ENCODE data around the gene CTSO.
A peak's percentile ranks its signal among the peaks of the same experiment; 100 is the strongest.

CTSO gene

DNA sequence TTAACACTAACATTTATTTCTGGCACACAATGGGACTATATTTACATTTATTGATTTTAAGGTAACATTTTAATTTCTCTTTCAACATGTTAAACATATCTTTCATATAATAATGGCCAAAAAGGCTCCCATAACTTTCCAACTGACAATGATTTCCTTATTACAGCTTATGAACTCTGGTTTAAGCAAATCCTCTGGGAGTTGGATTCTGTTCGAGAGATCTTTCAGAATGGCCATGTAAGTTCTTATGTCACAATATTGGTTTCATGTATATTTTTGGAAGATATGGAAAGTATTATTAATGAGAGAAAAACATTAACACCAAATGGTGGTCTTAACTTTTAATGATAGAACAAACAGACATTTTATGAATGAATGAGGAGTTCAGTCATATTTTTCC lies 46.1 kb downstream of the CTSO start:
- TF ChIP-seq, protein P1, sequence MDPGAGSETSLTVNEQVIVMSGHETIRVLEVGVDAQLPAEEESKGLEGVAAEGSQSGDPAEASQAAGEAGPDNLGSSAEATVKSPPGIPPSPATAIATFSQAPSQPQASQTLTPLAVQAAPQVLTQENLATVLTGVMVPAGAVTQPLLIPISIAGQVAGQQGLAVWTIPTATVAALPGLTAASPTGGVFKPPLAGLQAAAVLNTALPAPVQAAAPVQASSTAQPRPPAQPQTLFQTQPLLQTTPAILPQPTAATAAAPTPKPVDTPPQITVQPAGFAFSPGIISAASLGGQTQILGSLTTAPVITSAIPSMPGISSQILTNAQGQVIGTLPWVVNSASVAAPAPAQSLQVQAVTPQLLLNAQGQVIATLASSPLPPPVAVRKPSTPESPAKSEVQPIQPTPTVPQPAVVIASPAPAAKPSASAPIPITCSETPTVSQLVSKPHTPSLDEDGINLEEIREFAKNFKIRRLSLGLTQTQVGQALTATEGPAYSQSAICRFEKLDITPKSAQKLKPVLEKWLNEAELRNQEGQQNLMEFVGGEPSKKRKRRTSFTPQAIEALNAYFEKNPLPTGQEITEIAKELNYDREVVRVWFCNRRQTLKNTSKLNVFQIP (CRISPR knock-in tag; IDR thresholded peaks at IDR 0.05; ENCODE audit: borderline replicate concordance, low read depth): no peak
- TF ChIP-seq ZNF565 (CRISPR knock-in tag; conservative IDR thresholded peaks at IDR 0.05; ENCODE audit: low read depth): no peak
- TF ChIP-seq, protein P2, sequence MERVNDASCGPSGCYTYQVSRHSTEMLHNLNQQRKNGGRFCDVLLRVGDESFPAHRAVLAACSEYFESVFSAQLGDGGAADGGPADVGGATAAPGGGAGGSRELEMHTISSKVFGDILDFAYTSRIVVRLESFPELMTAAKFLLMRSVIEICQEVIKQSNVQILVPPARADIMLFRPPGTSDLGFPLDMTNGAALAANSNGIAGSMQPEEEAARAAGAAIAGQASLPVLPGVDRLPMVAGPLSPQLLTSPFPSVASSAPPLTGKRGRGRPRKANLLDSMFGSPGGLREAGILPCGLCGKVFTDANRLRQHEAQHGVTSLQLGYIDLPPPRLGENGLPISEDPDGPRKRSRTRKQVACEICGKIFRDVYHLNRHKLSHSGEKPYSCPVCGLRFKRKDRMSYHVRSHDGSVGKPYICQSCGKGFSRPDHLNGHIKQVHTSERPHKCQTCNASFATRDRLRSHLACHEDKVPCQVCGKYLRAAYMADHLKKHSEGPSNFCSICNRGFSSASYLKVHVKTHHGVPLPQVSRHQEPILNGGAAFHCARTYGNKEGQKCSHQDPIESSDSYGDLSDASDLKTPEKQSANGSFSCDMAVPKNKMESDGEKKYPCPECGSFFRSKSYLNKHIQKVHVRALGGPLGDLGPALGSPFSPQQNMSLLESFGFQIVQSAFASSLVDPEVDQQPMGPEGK (CRISPR knock-in tag; IDR thresholded peaks at IDR 0.05; ENCODE audit: borderline replicate concordance): no peak
- ATAC-seq: no peak

GRCh38 chr4:155906554-155907247 lies 47.0 kb downstream of the CTSO start:
- TF ChIP-seq ESRRG (CRISPR knock-in tag; IDR thresholded peaks at IDR 0.05) (no peak), CSDC2 (CRISPR knock-in tag; IDR thresholded peaks at IDR 0.05) (no peak), ZFP3 (CRISPR knock-in tag; IDR thresholded peaks at IDR 0.05) (no peak)
- TF ChIP-seq, protein P3, sequence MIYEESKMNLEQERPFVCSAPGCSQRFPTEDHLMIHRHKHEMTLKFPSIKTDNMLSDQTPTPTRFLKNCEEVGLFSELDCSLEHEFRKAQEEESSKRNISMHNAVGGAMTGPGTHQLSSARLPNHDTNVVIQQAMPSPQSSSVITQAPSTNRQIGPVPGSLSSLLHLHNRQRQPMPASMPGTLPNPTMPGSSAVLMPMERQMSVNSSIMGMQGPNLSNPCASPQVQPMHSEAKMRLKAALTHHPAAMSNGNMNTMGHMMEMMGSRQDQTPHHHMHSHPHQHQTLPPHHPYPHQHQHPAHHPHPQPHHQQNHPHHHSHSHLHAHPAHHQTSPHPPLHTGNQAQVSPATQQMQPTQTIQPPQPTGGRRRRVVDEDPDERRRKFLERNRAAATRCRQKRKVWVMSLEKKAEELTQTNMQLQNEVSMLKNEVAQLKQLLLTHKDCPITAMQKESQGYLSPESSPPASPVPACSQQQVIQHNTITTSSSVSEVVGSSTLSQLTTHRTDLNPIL (CRISPR knock-in tag; IDR thresholded peaks at IDR 0.05; ENCODE audit: low read depth): no peak
- ATAC-seq: peak; percentile 66; the same call in 2 of the 3 replicates

GRCh38 chr4:155904331-155904730 lies 49.3 kb downstream of the CTSO start:
- ATAC-seq: no peak
- TF ChIP-seq, protein P1 (CRISPR knock-in tag; IDR thresholded peaks at IDR 0.05; ENCODE audit: borderline replicate concordance, low read depth): no peak
- TF ChIP-seq GLIS3 (CRISPR knock-in tag; IDR thresholded peaks at IDR 0.05): no peak
- TF ChIP-seq, protein P3 (CRISPR knock-in tag; IDR thresholded peaks at IDR 0.05; ENCODE audit: low read depth): no peak
- TF ChIP-seq ISL1 (CRISPR knock-in tag; IDR thresholded peaks at IDR 0.05): no peak
- no peak for TF ChIP-seq ZFP3 (CRISPR knock-in tag; IDR thresholded peaks at IDR 0.05)
- TF ChIP-seq ZNF70 (CRISPR knock-in tag; IDR thresholded peaks at IDR 0.05): no peak
- TF ChIP-seq TOX (CRISPR knock-in tag; IDR thresholded peaks at IDR 0.05; ENCODE audit: borderline replicate concordance): no peak

- no peak for ATAC-seq
- TF ChIP-seq ISL1 (CRISPR knock-in tag; IDR thresholded peaks at IDR 0.05): no peak
- no peak for TF ChIP-seq ARNTL (CRISPR knock-in tag; IDR thresholded peaks at IDR 0.05; ENCODE audit: borderline replicate concordance, low read depth)
- TF ChIP-seq, protein P1 (CRISPR knock-in tag; IDR thresholded peaks at IDR 0.05; ENCODE audit: borderline replicate concordance, low read depth): no peak
- TF ChIP-seq, protein P3 (CRISPR knock-in tag; IDR thresholded peaks at IDR 0.05; ENCODE audit: low read depth): no peak
- TF ChIP-seq TOX (CRISPR knock-in tag; IDR thresholded peaks at IDR 0.05; ENCODE audit: borderline replicate concordance): no peak
- TF ChIP-seq OSR1 (CRISPR knock-in tag; IDR thresholded peaks at IDR 0.05): no peak
- no peak for TF ChIP-seq BACH2 (CRISPR knock-in tag; IDR thresholded peaks at IDR 0.05; ENCODE audit: borderline replicate concordance)
- no peak for TF ChIP-seq ZNF70 (CRISPR knock-in tag; IDR thresholded peaks at IDR 0.05)
- no peak for TF ChIP-seq ZNF565 (CRISPR knock-in tag; conservative IDR thresholded peaks at IDR 0.05; ENCODE audit: low read depth)
- TF ChIP-seq RARB (CRISPR knock-in tag; IDR thresholded peaks at IDR 0.05): no peak
- no peak for TF ChIP-seq PPARA (CRISPR knock-in tag; IDR thresholded peaks at IDR 0.05; ENCODE audit: borderline replicate concordance)
- TF ChIP-seq, protein P2 (CRISPR knock-in tag; IDR thresholded peaks at IDR 0.05; ENCODE audit: borderline replicate concordance): no peak
- TF ChIP-seq ZFP30 (CRISPR knock-in tag; IDR thresholded peaks at IDR 0.05): no peak
- no peak for TF ChIP-seq CSDC2 (CRISPR knock-in tag; IDR thresholded peaks at IDR 0.05)
- no peak for TF ChIP-seq ESRRG (CRISPR knock-in tag; IDR thresholded peaks at IDR 0.05)
These were observed 50.2 kb downstream of the CTSO start, which contains the start of gene TDO2 for GRCh38 chr4:155903453-155903852. TSS of gene TDO2 (plus strand) at chr4:155903696. CDS start at chr4:155903759, 63 bp downstream.

Data from SK-N-SH treated with all-trans-retinoic acid at 6 μM for 48 hours (cell line).